H1 (cell line): ENCODE data around the gene NCAPD2. TPM values are rescaled to one million over a fixed set of nuclear protein-coding genes. Genes with fewer than 3 reads are reported as not detected.

Source experiments
- CTCF ChIA-PET: fragments of 300-600 bp; sonication (Branson Sonifier 250); formaldehyde crosslinking; loops from one replicate; lab custom pipeline; 2021; ENCODE audit not compliant: partially characterized antibody; lab: Charles Lee
- POLR2A ChIA-PET: fragments of 300-600 bp; sonication (Branson Sonifier 250); formaldehyde crosslinking; loops from one replicate; lab custom pipeline; 2021; ENCODE audit warnings: inconsistent platforms; ENCODE audit not compliant: partially characterized antibody; lab: Charles Lee
- DNase-seq, 2 experiments: peaks; one replicate each; pipeline versions ENCODE4 v3.0.0 to v3.0.0-alpha.2; 2010 to 2022; ENCODE audit warnings: low spot score in 2 of 2, low read depth in 1 of 2, mixed read lengths in 1 of 2
- FAIRE-seq: peaks from 2 replicates; lab custom pipeline; 2011; peaks lifted over from hg19 to GRCh38; lab: Jason Lieb, UNC
- H2AFZ ChIP-seq: 2 replicates; pipeline ENCODE4 v1.8.1; 2012; ENCODE audit warnings: low read length, inconsistent platforms
- H2AK5ac ChIP-seq: 2 replicates; pipeline ENCODE4 v1.6.1; 2013; ENCODE audit warnings: low read depth, low read length
- H2BK120ac ChIP-seq: replicated peaks from 2 replicates; pipeline ENCODE3; 2013; ENCODE audit warnings: low read depth, low read length, inconsistent platforms
- H2BK12ac ChIP-seq: 2 replicates; pipeline ENCODE4 v1.6.1; 2013; ENCODE audit warnings: low read depth, low read length
- H2BK15ac ChIP-seq: 2 replicates; pipeline ENCODE4 v1.6.1; 2013; ENCODE audit warnings: low read length
- H2BK20ac ChIP-seq: 2 replicates; pipeline ENCODE4 v1.6.1; 2013; ENCODE audit warnings: low read length
- H2BK5ac ChIP-seq: 2 replicates; pipeline ENCODE4 v1.6.1; 2013; ENCODE audit warnings: low read depth, low read length
- H3K14ac ChIP-seq: 2 replicates; pipeline ENCODE4 v1.6.1; 2013; ENCODE audit warnings: inconsistent platforms; ENCODE audit not compliant: insufficient read length
- H3K18ac ChIP-seq: 2 replicates; pipeline ENCODE4 v1.6.1; 2013; ENCODE audit warnings: low read length; ENCODE audit errors: extremely low read depth
- H3K23ac ChIP-seq: 2 replicates; pipeline ENCODE4 v1.6.1; 2013; ENCODE audit warnings: inconsistent platforms; ENCODE audit not compliant: insufficient read length
- H3K23me2 ChIP-seq: 2 replicates; pipeline ENCODE4 v1.6.1; 2013; ENCODE audit warnings: low read depth, low read length
- H3K27ac ChIP-seq: 2 replicates; pipeline ENCODE4 v1.6.1; 2011; ENCODE audit warnings: low read depth, low read length, inconsistent platforms
- H3K27me3 ChIP-seq, 4 experiments: replicated peaks in 1 of 4; 1 replicate in 1 of 4; 2 replicates in 3 of 4; pipeline versions ENCODE4 v1.6.1 to v1.8.1; 2011 to 2013; ENCODE audit warnings: low read length in 3 of 4, mild to moderate bottlenecking in 3 of 4, inconsistent platforms in 2 of 4, mixed read lengths in 2 of 4, moderate library complexity in 1 of 4; ENCODE audit not compliant: control insufficient read depth in 3 of 4, insufficient read depth in 3 of 4; ENCODE audit errors: extremely low read depth in 1 of 4
- H3K36me3 ChIP-seq, 4 experiments: 2 replicates each; pipeline versions ENCODE4 v1.6.1 to v1.8.1; 2011 to 2013; ENCODE audit warnings: mild to moderate bottlenecking in 4 of 4, low read length in 3 of 4, moderate library complexity in 2 of 4, control low read depth in 1 of 4, inconsistent platforms in 1 of 4; ENCODE audit not compliant: insufficient read depth in 4 of 4, control insufficient read depth in 2 of 4
- H3K4ac ChIP-seq: replicated peaks from 2 replicates; pipeline ENCODE3; 2013; ENCODE audit warnings: low read length, low read depth, mixed read lengths, inconsistent platforms; ENCODE audit not compliant: insufficient read length
- H3K4me1 ChIP-seq, 4 experiments: replicated peaks in 1 of 4; 1 replicate in 1 of 4; 2 replicates in 3 of 4; pipeline versions ENCODE4 v1.6.1 to v1.8.1; 2011 to 2013; ENCODE audit warnings: low read length in 3 of 4, inconsistent platforms in 2 of 4, mixed read lengths in 1 of 4; ENCODE audit not compliant: insufficient read depth in 4 of 4, control insufficient read depth in 3 of 4
- H3K4me2 ChIP-seq, 2 experiments: 2 replicates each; pipeline versions ENCODE4 v1.6.1 to v1.8.1; 2011 to 2013; ENCODE audit warnings: low read depth in 2 of 2, low read length in 2 of 2, control low read depth in 1 of 2, inconsistent platforms in 1 of 2, mild to moderate bottlenecking in 1 of 2; ENCODE audit not compliant: insufficient read depth in 1 of 2
- H3K4me3 ChIP-seq, 4 experiments: fragments of 200-600, 300-600 bp in 1 of 4; sonication (generic), shearing (Covaris generic), sonication (Bioruptor Twin) in 1 of 4; 2 replicates each; pipeline versions ENCODE4 v1.5.1 to v1.8.1; 2011 to 2016; ENCODE audit warnings: low read length in 4 of 4, low read depth in 3 of 4, control low read depth in 2 of 4, inconsistent platforms in 2 of 4, mild to moderate bottlenecking in 2 of 4, mixed read lengths in 1 of 4, moderate library complexity in 1 of 4; ENCODE audit not compliant: insufficient read depth in 2 of 4; ENCODE audit errors: extremely low read depth in 1 of 4
- H3K56ac ChIP-seq: replicated peaks from 2 replicates; pipeline ENCODE3; 2013; ENCODE audit warnings: low read depth, mild to moderate bottlenecking, mixed read lengths, low read length, inconsistent platforms; ENCODE audit not compliant: insufficient read length
- H3K79me1 ChIP-seq: 2 replicates; pipeline ENCODE4 v1.6.1; 2013; ENCODE audit warnings: low read depth, low read length, control low read depth
- H3K79me2 ChIP-seq, 2 experiments: 2 replicates each; pipeline versions ENCODE4 v1.6.1 to v1.8.1; 2012 to 2013; ENCODE audit warnings: low read length in 2 of 2, mild to moderate bottlenecking in 2 of 2, inconsistent platforms in 1 of 2; ENCODE audit not compliant: insufficient read depth in 2 of 2, control insufficient read depth in 1 of 2
- H3K9ac ChIP-seq, 4 experiments: replicated peaks in 1 of 4; 1 replicate in 1 of 4; 2 replicates in 3 of 4; pipeline versions ENCODE4 v1.6.1 to v1.8.1; 2011 to 2013; ENCODE audit warnings: low read depth in 3 of 4, low read length in 3 of 4, control low read depth in 2 of 4, mild to moderate bottlenecking in 2 of 4, moderate library complexity in 2 of 4, inconsistent platforms in 1 of 4; ENCODE audit errors: extremely low read depth in 1 of 4
- H3K9me3 ChIP-seq, 2 experiments: 2 replicates each; pipeline versions ENCODE4 v1.6.1 to v1.8.1; 2012 to 2013; ENCODE audit warnings: mild to moderate bottlenecking in 2 of 2, moderate library complexity in 2 of 2, control low read depth in 1 of 2, inconsistent platforms in 1 of 2, low read depth in 1 of 2, low read length in 1 of 2, mixed read lengths in 1 of 2; ENCODE audit not compliant: insufficient read depth in 2 of 2
- H4K20me1 ChIP-seq, 2 experiments: replicated peaks in 1 of 2; 2 replicates each; pipeline versions ENCODE3 to v1.8.1; 2011 to 2013; ENCODE audit warnings: inconsistent platforms in 2 of 2, low read length in 2 of 2, mild to moderate bottlenecking in 1 of 2; ENCODE audit not compliant: insufficient read depth in 2 of 2, control insufficient read depth in 1 of 2
- H4K5ac ChIP-seq: 2 replicates; pipeline ENCODE4 v1.6.1; 2013; ENCODE audit warnings: low read length, low read depth, mixed read lengths, inconsistent platforms; ENCODE audit not compliant: insufficient read length
- H4K8ac ChIP-seq: 2 replicates; pipeline ENCODE4 v1.8.0; 2013; ENCODE audit warnings: mild to moderate bottlenecking, moderate library complexity, low read length, inconsistent platforms; ENCODE audit not compliant: insufficient read depth; ENCODE audit errors: extremely low read depth
- H4K91ac ChIP-seq: replicated peaks from 2 replicates; pipeline ENCODE3; 2013; ENCODE audit warnings: low read length, mixed read lengths, inconsistent platforms; ENCODE audit not compliant: insufficient read length
- CTCF ChIP-seq, 3 experiments: IDR thresholded peaks; 1 replicate in 2 of 3; 2 replicates in 1 of 3; pipeline versions ENCODE4 v1.5.1 to v1.6.1; 2011; ENCODE audit warnings: low read length in 3 of 3, mild to moderate bottlenecking in 3 of 3, inconsistent platforms in 2 of 3, low read depth in 1 of 3, moderate library complexity in 1 of 3; ENCODE audit not compliant: insufficient read depth in 1 of 3; ENCODE audit errors: control extremely low read depth in 1 of 3
- FOSL1 ChIP-seq: IDR thresholded peaks from 2 replicates; pipeline ENCODE4 v1.6.1; 2011; ENCODE audit warnings: mild to moderate bottlenecking, low read depth, low read length, moderate library complexity; ENCODE audit not compliant: insufficient read depth
- GABPA ChIP-seq: IDR thresholded peaks from 2 replicates; pipeline ENCODE4 v1.6.1; 2011; ENCODE audit warnings: mild to moderate bottlenecking, low read length, moderate library complexity, borderline replicate concordance; ENCODE audit not compliant: insufficient read depth
- MAX ChIP-seq: IDR thresholded peaks from 2 replicates; pipeline ENCODE4 v1.6.1; 2012; ENCODE audit warnings: inconsistent platforms
- POLR2A ChIP-seq, 2 experiments: IDR thresholded peaks; 1 replicate in 1 of 2; 2 replicates in 1 of 2; pipeline ENCODE4 v1.6.1; 2011; ENCODE audit warnings: low read depth in 2 of 2, low read length in 2 of 2, mild to moderate bottlenecking in 2 of 2; ENCODE audit errors: control extremely low read depth in 1 of 2
- RNF2 ChIP-seq: fragments of 200-900, 300-1000 bp; sonication (generic); IDR thresholded peaks from 2 replicates; pipeline ENCODE4 v1.7.1; 2016; ENCODE audit warnings: borderline replicate concordance, low read depth, mild to moderate bottlenecking, antibody characterized with exemption, low read length; ENCODE audit not compliant: poor library complexity, severe bottlenecking; ENCODE audit errors: missing control alignments
- SAP30 ChIP-seq: fragments of 300-600 bp; sonication (generic); IDR thresholded peaks from 2 replicates; pipeline ENCODE4 v1.7.1; 2012; ENCODE audit warnings: low read length, moderate library complexity, mild to moderate bottlenecking, inconsistent platforms; ENCODE audit not compliant: insufficient read depth, insufficient replicate concordance
- SP1 ChIP-seq: IDR thresholded peaks from 2 replicates; pipeline ENCODE4 v1.6.1; 2011; ENCODE audit warnings: low read depth, low read length
- SP4 ChIP-seq: IDR thresholded peaks from 2 replicates; pipeline ENCODE4 v1.6.1; 2012; ENCODE audit warnings: low read length, inconsistent platforms
- TBP ChIP-seq: IDR thresholded peaks from 2 replicates; pipeline ENCODE4 v1.6.1; 2011; ENCODE audit warnings: low read depth, low read length, improper control_type of control experiment
- TEAD4 ChIP-seq: IDR thresholded peaks from 2 replicates; pipeline ENCODE4 v1.6.1; 2012; ENCODE audit warnings: low read depth, low read length, inconsistent platforms, mixed read lengths
- WGBS, 2 experiments: shearing (Covaris generic) in 1 of 2; methylation state at CpG; one replicate each; pipeline versions ENCODE4 v1.1.6 to v1.1.7; 2013 to 2015; ENCODE audit warnings: low lambda C conversion rate in 2 of 2, mixed read lengths in 2 of 2, inconsistent platforms in 1 of 2, low coverage in 1 of 2, missing lambda C conversion rate in 1 of 2; ENCODE audit not compliant: insufficient replicate concordance in 2 of 2, insufficient coverage in 1 of 2, insufficient read length in 1 of 2; ENCODE audit errors: extremely low coverage in 1 of 2, missing lambda C conversion rate in 1 of 2; 5-methylcytosine and 5-hydroxymethylcytosine counted together
- polyA plus RNA-seq, 7 experiments: library from polyadenylated mRNA; depleted of rRNA in 3 of 7; stranded (reverse) in 5 of 7; unstranded in 2 of 7; fragments of >200 nt in 5 of 7; fragments of 200-250 nt in 2 of 7; gene quantifications; 1 replicate in 5 of 7; 2 replicates in 1 of 7; 4 replicates in 1 of 7; pipeline versions ENCODE4 v1.2.1 to v1.2.3, GENCODE V29; 2011 to 2013; ENCODE audit warnings: missing spikeins in 2 of 7, mixed read lengths in 2 of 7
- total RNA-seq: library from RNA; stranded (reverse); fragmentation: NEBNext Ultra II Directional; extraction: Animal tissue kit (Norgen Biotek cat#: 25700); gene quantifications from 2 replicates; pipeline ENCODE4 v1.2.1, GENCODE V29; 2021

The NCAPD2 gene
- total and polyA plus RNA-seq, 2 of the 8 experiments (the other 6 are each of a cell fraction or from before 2014, with no cell fraction given) = 55.8 to 132 TPM

DNA sequence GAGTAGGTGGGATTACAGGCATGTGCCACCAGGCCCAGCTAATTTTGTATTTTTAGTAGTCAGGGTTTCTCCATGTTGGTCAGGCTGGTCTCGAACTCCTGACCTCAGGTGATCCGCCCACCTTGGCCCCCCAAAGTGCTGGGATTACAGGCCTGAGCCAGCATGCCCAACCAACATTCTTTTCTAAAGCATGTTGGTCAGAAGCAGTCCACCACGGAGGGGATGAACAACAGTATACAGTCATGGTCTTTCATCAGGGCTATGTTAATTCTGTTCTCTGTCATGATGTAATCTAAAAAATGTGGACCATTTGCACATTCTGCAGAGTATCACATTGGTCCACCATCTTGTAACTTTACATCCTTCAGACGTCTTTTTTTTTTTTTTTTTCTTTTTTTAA lies 4.5 kb upstream of the NCAPD2 start:
- no peak overlapping the region for H2BK20ac ChIP-seq
- no peak overlapping the region for H4K91ac ChIP-seq
- no peak overlapping the region for H3K4me3 ChIP-seq
- H3K23ac ChIP-seq = no peak overlapping the region
- H4K5ac ChIP-seq = no peak overlapping the region
- H2BK12ac ChIP-seq = no peak overlapping the region
- H3K79me1 ChIP-seq = no peaks in the 10 kb centered on the region; the same call in 1 of the 2 replicates
- H3K4me1 ChIP-seq = peaks cover 0 to 6% (median 1%) of the 10 kb centered on the region in 4 experiments; a peak in 3 of 7 replicates
- no peak overlapping the region for H4K8ac ChIP-seq
- POLR2A ChIA-PET = interaction anchor here (0.7 to 3.7 kb wide), 5 partner anchors 11 to 161 kb away, joined by 3 to 18 read pairs (median 9); partner anchors contain the start of genes GAPDH and VAMP1
- H2BK5ac ChIP-seq = no peak overlapping the region
- no peak overlapping the region for H2AFZ ChIP-seq
- no peak overlapping the region for H3K4me2 ChIP-seq
- peaks cover 7% of the 10 kb centered on the region for H3K23me2 ChIP-seq
- H2BK120ac ChIP-seq = no peak overlapping the region
- DNase-seq (no peak), FAIRE-seq (no peak)
- no peaks in the 10 kb centered on the region for H4K20me1 ChIP-seq
- no peaks in the 10 kb centered on the region for H3K27me3 ChIP-seq
- H3K4ac ChIP-seq = no peak overlapping the region
- H3K79me2 ChIP-seq = peaks cover 0 to 17% of the 10 kb centered on the region in 2 experiments; a peak in 3 of 4 replicates
- H3K36me3 ChIP-seq = peaks cover 0 to 10% (median 0%) of the 10 kb centered on the region in 4 experiments; a peak in 2 of 8 replicates
- WGBS, 2 experiments = 92% methylated on average over 3 of the region's 4 CpGs; no CpG with 5 or more reads in 1 of the 2 experiments
- no peak overlapping the region for H3K14ac ChIP-seq
- no peak overlapping the region for H3K56ac ChIP-seq
- H2AK5ac ChIP-seq = no peak overlapping the region
- H2BK15ac ChIP-seq = no peak overlapping the region
- CTCF ChIA-PET = interaction anchor here (1.5 kb wide), 1 partner anchor 65 kb away, joined by 5 read pairs; no protein-coding TSS in a partner anchor
- no peaks in the 10 kb centered on the region for H3K9me3 ChIP-seq
- H3K18ac ChIP-seq = no peak overlapping the region
- H3K9ac ChIP-seq = no peak overlapping the region
- H3K27ac ChIP-seq = no peak overlapping the region
- TF ChIP-seq POLR2A (IDR thresholded peaks at IDR 0.05; ENCODE audit: control extremely low read depth in 1 of 2, low read depth in 2 of 2, low read length in 2 of 2) = no peak
- no peak for TF ChIP-seq GABPA
- no peak for TF ChIP-seq CTCF (IDR thresholded peaks at IDR 0.05; ENCODE audit: control extremely low read depth in 1 of 3, insufficient read depth in 1 of 3, low read depth in 1 of 3, low read length in 3 of 3)
- no peak for TF ChIP-seq MAX
- no peak for TF ChIP-seq SAP30
- no peak for TF ChIP-seq TEAD4
- no peak for TF ChIP-seq TBP
- no peak for TF ChIP-seq SP4
- no peak for TF ChIP-seq FOSL1
- no peak for TF ChIP-seq SP1
- no peak for TF ChIP-seq RNF2
